ENCODE data around the gene PHF3.

The PHF3 gene

GRCh38 chr6:63635588-63636517 is at the start of gene PHF3:
PHF3 (plus strand) TSS chr6:63635802; CDS start chr6:63646552, 10,750 bp downstream.
- no peaks in the 10 kb centered on the region for H3K36me3 ChIP-seq
- H3K4me3 ChIP-seq = peak within 1 kb of the TSS; percentile 75 to 87
- H3K9me3 ChIP-seq = no peaks in the 10 kb centered on the region
- H3K4me1 ChIP-seq = peaks cover 0 to 48% (median 15%) of the 10 kb centered on the region in 4 donors
- peak in 1 of 2 experiments; percentile 5 for TF ChIP-seq CTCF (IDR thresholded peaks at IDR 0.05)
- H3K27ac ChIP-seq = peak within 1 kb of the TSS; percentile 92 to 97
- intact Hi-C loops (cut with DNase I; ENCODE audit: low total_unique reads) = loop anchor here (5.0 kb wide), 1 partner anchor 64 kb away; the partner anchor contains the start of genes LOC128125822 and PTP4A1
- no peaks in the 10 kb centered on the region for H3K27me3 ChIP-seq
- DNase-seq = peak; percentile 83 to 93

DNA sequence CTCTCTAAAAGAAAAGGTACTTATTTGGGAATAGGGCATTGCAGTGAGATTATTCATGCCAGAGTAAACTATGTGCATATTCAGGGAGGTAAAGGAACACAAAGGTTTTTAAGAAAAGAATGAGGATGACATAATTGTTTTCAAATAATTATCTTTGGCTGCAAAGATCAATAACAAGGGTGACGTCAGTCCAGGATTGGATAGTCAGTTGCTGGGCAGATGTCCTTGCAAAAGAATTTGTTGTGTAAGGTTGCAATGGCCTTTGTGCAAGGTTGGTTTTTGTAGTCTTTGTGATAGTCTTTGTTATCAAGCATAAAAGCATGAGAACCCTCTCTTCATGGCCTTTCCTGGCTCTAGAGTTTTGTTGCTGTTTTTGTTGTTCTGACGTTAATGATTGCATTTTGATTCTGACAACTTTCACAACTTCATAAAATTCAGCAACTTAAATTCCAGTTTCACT is 45.6 kb upstream of the PHF3 start:
- H3K36me3 ChIP-seq = no peaks in the 10 kb centered on the region
- no peaks in the 10 kb centered on the region for H3K9me3 ChIP-seq
- no peak overlapping the region for H3K4me3 ChIP-seq
- intact Hi-C loops (cut with DNase I; ENCODE audit: low total_unique reads) = no loop called here
- H3K27ac ChIP-seq = no peak overlapping the region
- DNase-seq = no peak
- H3K4me1 ChIP-seq = no peaks in the 10 kb centered on the region
- no peak for TF ChIP-seq CTCF (IDR thresholded peaks at IDR 0.05)
- no peaks in the 10 kb centered on the region for H3K27me3 ChIP-seq

- no peaks in the 10 kb centered on the region for H3K36me3 ChIP-seq
- intact Hi-C loops (cut with DNase I; ENCODE audit: low total_unique reads) = no loop called here
- no peak for TF ChIP-seq CTCF (IDR thresholded peaks at IDR 0.05)
These were observed 42.7 kb upstream of the PHF3 start for GRCh38 chr6:63592886-63593285.

DNA sequence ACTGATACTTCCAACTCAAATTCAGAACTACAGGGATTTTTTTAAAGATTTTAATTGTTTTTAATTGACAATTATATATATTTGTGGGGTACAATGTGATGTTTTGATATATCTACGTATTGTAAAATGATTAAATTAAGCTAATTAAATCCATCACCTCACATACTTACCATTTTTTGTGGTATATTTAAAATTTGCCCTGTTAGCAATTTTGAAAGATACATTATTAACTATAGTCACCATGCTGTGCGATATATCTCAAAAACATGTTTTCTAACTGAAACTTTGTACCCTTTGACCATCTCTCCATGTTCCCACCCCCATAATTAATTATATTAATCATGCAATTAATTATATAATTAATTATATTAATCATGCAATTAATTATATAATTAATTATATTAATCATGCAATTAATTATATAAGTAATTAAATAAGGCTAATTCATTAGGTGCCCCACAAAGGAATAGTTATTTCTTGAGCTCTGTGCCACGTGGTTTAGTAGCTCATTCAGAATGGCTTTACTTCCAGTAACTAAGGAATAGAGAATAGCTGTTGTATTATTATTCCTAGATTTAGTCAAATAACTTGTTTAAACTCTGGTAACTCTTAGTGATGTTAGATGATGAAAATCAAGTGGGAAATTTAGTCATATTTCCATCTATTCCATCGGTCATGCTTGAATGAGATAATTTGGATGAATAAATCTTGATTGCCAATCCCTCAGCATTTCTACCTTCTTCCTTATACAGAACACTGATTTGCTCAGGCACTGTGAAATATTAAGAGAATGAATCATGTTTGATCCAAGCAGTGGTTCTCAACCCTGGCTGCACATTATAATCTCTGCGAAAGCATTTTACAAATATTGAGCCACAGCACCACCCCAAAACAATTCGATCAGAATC is 38.2 kb upstream of the PHF3 start:
- Histone ChIP-seq H3K36me3 (no peaks in the 10 kb centered on the region), H3K9me3 (no peaks in the 10 kb centered on the region), H3K27me3 (no peaks in the 10 kb centered on the region), H3K4me3 (peak overlapping the region; percentile 37 to 52), H3K4me1 (peaks cover 0 to 10% (median 7%) of the 10 kb centered on the region in 4 donors), H3K27ac (no peak overlapping the region)
- no peak for DNase-seq
- TF ChIP-seq CTCF (IDR thresholded peaks at IDR 0.05) = no peak
- intact Hi-C loops (cut with DNase I; ENCODE audit: low total_unique reads) = loop anchor here (2.0 kb wide), 1 partner anchor 165 kb away; no protein-coding TSS in a partner anchor

More at GRCh38 chr6:63592886-63593285, 42.7 kb upstream of the PHF3 start:
- Histone ChIP-seq H3K27me3 (no peaks in the 10 kb centered on the region), H3K4me1 (peaks cover 0 to 4% (median 3%) of the 10 kb centered on the region in 4 donors), H3K9me3 (no peaks in the 10 kb centered on the region), H3K4me3 (no peak overlapping the region), H3K27ac (no peak overlapping the region)
- no peak for DNase-seq
